GM19239 (cell line): ENCODE data around the gene MFRP.

Experiments used
- DNase-seq: peaks from one replicate; pipeline ENCODE4 v3.0.0; 2011; ENCODE audit warnings: low spot score; ENCODE audit not compliant: insufficient read length
- FAIRE-seq: peaks from 2 replicates; lab custom pipeline; 2011; peaks lifted over from hg19 to GRCh38; lab: Jason Lieb, UNC

MFRP gene

GRCh38 chr11:119299416-119299815 lies 47.1 kb downstream of the MFRP start:
- FAIRE-seq (no peak), DNase-seq (no peak)

- FAIRE-seq = no peak
- no peak for DNase-seq
These were observed 47.8 kb downstream of the MFRP start for GRCh38 chr11:119298726-119299125.

- FAIRE-seq (no peak), DNase-seq (no peak)
These were observed 48.6 kb downstream of the MFRP start for GRCh38 chr11:119297938-119298337.

- peak; percentile 4 for FAIRE-seq
These were observed 51.3 kb downstream of the MFRP start for GRCh38 chr11:119295178-119295577.

GRCh38 chr11:119293461-119293860 lies 53.0 kb downstream of the MFRP start:
- DNase-seq (no peak), FAIRE-seq (no peak)

More at GRCh38 chr11:119295178-119295577, 51.3 kb downstream of the MFRP start:
- DNase-seq = no peak

GRCh38 chr11:119290894-119291497 lies 55.5 kb downstream of the MFRP start:
- no peak for FAIRE-seq
- DNase-seq = no peak
